ENCODE results near the gene CPN2. TPM values are rescaled to one million over a fixed set of nuclear protein-coding genes. Genes with fewer than 3 reads are reported as not detected.

Gene CPN2
- total and polyA plus RNA-seq, 9 donors: 0.04 to 0.21 (median 0.07) TPM; not detected in 3

- Histone ChIP-seq H3K4me1 (ENCODE audit: control insufficient read depth, insufficient read depth, low read length) (peaks cover 17% of the 10 kb centered on the region), H3K9me3 (replicated peaks; ENCODE audit: control insufficient read depth, low read depth, low read length) (no peaks in the 10 kb centered on the region), H3K27me3 (ENCODE audit: control insufficient read depth, insufficient read depth, low read length) (peaks cover 32% of the 10 kb centered on the region), H3K27ac (ENCODE audit: low read length) (no peak overlapping the region), H3K4me3 (ENCODE audit: low read length) (no peak overlapping the region), H3K36me3 (ENCODE audit: control insufficient read depth, insufficient read depth, low read length) (no peaks in the 10 kb centered on the region)
- DNase-seq: no peak
- 93% methylated on average over 18 of the region's 18 CpGs for WGBS (ENCODE audit: insufficient coverage)
Measured at GRCh38 chr3:194360568-194360967, 9.4 kb upstream of the CPN2 start.

GRCh38 chr3:194357681-194358080 lies 6.6 kb upstream of the CPN2 start:
- no peak for DNase-seq
- Histone ChIP-seq H3K9me3 (replicated peaks; ENCODE audit: control insufficient read depth, low read depth, low read length) (no peaks in the 10 kb centered on the region), H3K4me3 (ENCODE audit: low read length) (no peak overlapping the region), H3K4me1 (ENCODE audit: control insufficient read depth, insufficient read depth, low read length) (no peaks in the 10 kb centered on the region), H3K36me3 (ENCODE audit: control insufficient read depth, insufficient read depth, low read length) (no peaks in the 10 kb centered on the region), H3K27ac (ENCODE audit: low read length) (no peak overlapping the region), H3K27me3 (ENCODE audit: control insufficient read depth, insufficient read depth, low read length) (peaks cover 35% of the 10 kb centered on the region)
- 73% methylated on average over 4 of the region's 11 CpGs for WGBS (ENCODE audit: insufficient coverage)

DNA sequence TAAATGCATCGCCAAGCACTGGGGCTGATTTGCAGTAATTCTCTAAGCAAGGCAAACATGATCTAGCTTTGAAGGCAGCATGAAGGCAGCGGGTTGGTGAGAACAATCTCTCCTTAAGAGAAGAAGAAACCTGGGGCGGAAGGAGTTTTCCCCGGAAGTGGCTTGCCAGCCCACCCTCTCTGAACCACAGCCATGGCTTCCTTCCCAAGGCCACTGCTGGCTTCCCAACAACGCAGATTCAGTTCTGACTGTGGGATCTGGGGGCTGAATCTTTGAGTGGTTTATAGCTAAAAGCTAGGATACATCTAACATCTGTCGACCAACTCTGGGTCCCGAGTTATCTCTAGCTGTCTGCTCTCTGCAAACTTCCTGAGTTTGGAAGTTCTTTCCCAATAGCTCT lies 4.3 kb upstream of the CPN2 start:
- no peak for DNase-seq
- Histone ChIP-seq H3K4me3 (ENCODE audit: low read length) (no peak overlapping the region), H3K9me3 (replicated peaks; ENCODE audit: control insufficient read depth, low read depth, low read length) (no peaks in the 10 kb centered on the region), H3K27me3 (ENCODE audit: control insufficient read depth, insufficient read depth, low read length) (peaks cover 28% of the 10 kb centered on the region), H3K27ac (ENCODE audit: low read length) (no peak overlapping the region), H3K36me3 (ENCODE audit: control insufficient read depth, insufficient read depth, low read length) (no peaks in the 10 kb centered on the region), H3K4me1 (ENCODE audit: control insufficient read depth, insufficient read depth, low read length) (no peaks in the 10 kb centered on the region)
- 61% methylated on average over 3 of the region's 7 CpGs for WGBS (ENCODE audit: insufficient coverage)

- 65% methylated on average over 2 of the region's 2 CpGs for WGBS (ENCODE audit: insufficient coverage)
- Histone ChIP-seq H3K4me1 (ENCODE audit: control insufficient read depth, insufficient read depth, low read length) (no peaks in the 10 kb centered on the region), H3K27me3 (ENCODE audit: control insufficient read depth, insufficient read depth, low read length) (peaks cover 21% of the 10 kb centered on the region), H3K9me3 (replicated peaks; ENCODE audit: control insufficient read depth, low read depth, low read length) (no peaks in the 10 kb centered on the region), H3K36me3 (ENCODE audit: control insufficient read depth, insufficient read depth, low read length) (no peaks in the 10 kb centered on the region), H3K27ac (ENCODE audit: low read length) (no peak overlapping the region), H3K4me3 (ENCODE audit: low read length) (no peak overlapping the region)
- no peak for DNase-seq
Measured at GRCh38 chr3:194354315-194354714, 3.2 kb upstream of the CPN2 start.

DNA sequence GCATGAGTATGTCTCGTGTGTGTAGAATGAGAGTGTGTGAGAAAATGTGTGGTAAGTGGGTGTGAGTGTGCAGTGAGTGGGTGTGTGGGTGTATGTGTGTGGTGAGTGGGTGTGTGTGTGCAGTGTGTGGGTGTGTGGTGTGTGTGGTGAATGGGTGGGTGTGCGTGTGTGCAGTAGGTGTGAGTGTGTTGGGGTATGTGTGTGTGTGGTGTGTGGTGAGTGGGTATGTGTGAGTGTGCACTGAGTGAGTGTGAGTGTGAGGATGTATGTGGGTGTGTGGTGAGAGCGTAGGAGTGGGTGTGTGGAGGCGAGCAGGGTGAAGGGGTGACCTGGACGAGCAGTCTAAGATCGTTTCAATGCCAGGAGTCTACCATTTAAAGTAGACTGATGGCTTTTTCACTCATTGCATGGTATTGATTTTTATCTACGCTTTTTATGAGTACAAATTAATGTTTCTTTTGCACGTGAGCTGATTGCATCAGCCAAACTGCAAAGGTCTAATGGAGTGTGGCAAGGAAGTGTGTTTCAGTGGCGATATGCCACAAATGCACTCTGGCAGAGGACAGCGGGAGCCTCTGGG lies 1.6 kb upstream of the CPN2 start:
- no peaks in the 10 kb centered on the region for H3K4me1 ChIP-seq (ENCODE audit: control insufficient read depth, insufficient read depth, low read length)
- no peak overlapping the region for H3K27ac ChIP-seq (ENCODE audit: low read length)
- H3K9me3 ChIP-seq (replicated peaks; ENCODE audit: control insufficient read depth, low read depth, low read length): no peaks in the 10 kb centered on the region
- WGBS (ENCODE audit: insufficient coverage): 95% methylated on average over 6 of the region's 10 CpGs
- H3K27me3 ChIP-seq (ENCODE audit: control insufficient read depth, insufficient read depth, low read length): peaks cover 18% of the 10 kb centered on the region
- no peak for DNase-seq
- no peak overlapping the region for H3K4me3 ChIP-seq (ENCODE audit: low read length)
- H3K36me3 ChIP-seq (ENCODE audit: control insufficient read depth, insufficient read depth, low read length): no peaks in the 10 kb centered on the region

DNA sequence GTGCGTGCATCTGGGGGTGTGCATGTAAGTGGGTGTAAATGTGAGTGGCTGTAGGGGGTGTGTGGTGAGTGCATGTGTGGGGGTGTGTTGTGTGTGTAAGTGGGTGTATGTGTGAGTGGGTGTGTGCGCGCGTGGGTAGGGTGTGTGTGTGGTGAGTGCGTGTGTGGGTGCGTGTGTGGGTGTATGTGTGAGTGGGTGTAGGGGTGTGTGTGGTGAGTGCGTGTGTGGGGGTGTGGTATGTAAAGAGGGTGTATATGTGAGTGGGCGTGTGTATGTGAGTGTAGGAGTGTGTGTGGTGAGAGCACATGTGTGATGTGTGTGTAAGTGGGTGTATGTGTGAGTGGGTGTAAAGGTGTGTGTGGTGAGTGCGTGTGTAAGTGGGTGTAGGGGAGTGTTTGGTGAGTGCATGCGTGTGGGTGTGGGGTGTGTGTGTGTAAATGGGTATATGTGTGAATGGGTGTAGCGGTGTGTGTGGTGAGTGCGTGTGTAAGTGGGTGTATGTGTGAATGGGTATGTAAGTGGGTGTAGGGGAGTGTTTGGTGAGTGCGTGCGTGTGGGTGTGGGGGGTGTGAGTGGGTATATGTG lies 916 bp upstream of the CPN2 start:
- 98% methylated on average over 14 of the region's 14 CpGs for WGBS (ENCODE audit: insufficient coverage)
- H3K27ac ChIP-seq (ENCODE audit: low read length): no peak overlapping the region

DNA sequence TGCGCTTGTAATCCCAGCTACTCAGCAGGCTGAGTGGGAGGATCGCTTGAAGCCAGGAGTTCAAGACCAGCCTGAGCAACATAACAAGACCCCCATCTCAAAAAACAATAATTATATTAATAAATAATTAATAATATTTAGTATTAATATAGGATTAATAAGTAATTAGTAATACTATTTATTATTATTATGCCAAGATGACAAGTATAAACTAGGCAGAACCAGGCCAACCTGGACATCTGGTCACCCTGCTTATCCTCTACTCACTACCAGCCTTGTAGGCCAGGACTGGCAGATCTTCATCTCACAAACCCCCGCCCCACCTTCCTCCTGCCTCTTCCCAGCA lies 429 bp downstream of the CPN2 start:
- Histone ChIP-seq H3K9me3 (replicated peaks; ENCODE audit: control insufficient read depth, low read depth, low read length) (no peaks in the 10 kb centered on the region), H3K4me3 (ENCODE audit: low read length) (no peak overlapping the region), H3K36me3 (ENCODE audit: control insufficient read depth, insufficient read depth, low read length) (no peaks in the 10 kb centered on the region), H3K27ac (ENCODE audit: low read length) (no peak overlapping the region), H3K27me3 (ENCODE audit: control insufficient read depth, insufficient read depth, low read length) (peaks cover 7% of the 10 kb centered on the region), H3K4me1 (ENCODE audit: control insufficient read depth, insufficient read depth, low read length) (no peaks in the 10 kb centered on the region)
- no peak for DNase-seq
- WGBS (ENCODE audit: insufficient coverage): 86% methylated on average over 1 of the region's 3 CpGs

More for the DNA sequence above, 916 bp upstream of the CPN2 start:
- Histone ChIP-seq H3K27me3 (ENCODE audit: control insufficient read depth, insufficient read depth, low read length) (peaks cover 12% of the 10 kb centered on the region), H3K4me1 (ENCODE audit: control insufficient read depth, insufficient read depth, low read length) (no peaks in the 10 kb centered on the region), H3K4me3 (ENCODE audit: low read length) (no peak overlapping the region), H3K9me3 (replicated peaks; ENCODE audit: control insufficient read depth, low read depth, low read length) (no peaks in the 10 kb centered on the region), H3K36me3 (ENCODE audit: control insufficient read depth, insufficient read depth, low read length) (no peaks in the 10 kb centered on the region)
- no peak for DNase-seq

GRCh38 chr3:194348354-194348753 lies 2.8 kb downstream of the CPN2 start:
- no peak for DNase-seq
- no peak overlapping the region for H3K4me3 ChIP-seq (ENCODE audit: low read length)
- H3K9me3 ChIP-seq (replicated peaks; ENCODE audit: control insufficient read depth, low read depth, low read length): no peaks in the 10 kb centered on the region
- H3K27ac ChIP-seq (ENCODE audit: low read length): no peak overlapping the region
- 100% methylated on average over 1 of the region's 6 CpGs for WGBS (ENCODE audit: insufficient coverage)
- no peaks in the 10 kb centered on the region for H3K4me1 ChIP-seq (ENCODE audit: control insufficient read depth, insufficient read depth, low read length)
- H3K27me3 ChIP-seq (ENCODE audit: control insufficient read depth, insufficient read depth, low read length): peaks cover 9% of the 10 kb centered on the region
- H3K36me3 ChIP-seq (ENCODE audit: control insufficient read depth, insufficient read depth, low read length): no peaks in the 10 kb centered on the region

DNA sequence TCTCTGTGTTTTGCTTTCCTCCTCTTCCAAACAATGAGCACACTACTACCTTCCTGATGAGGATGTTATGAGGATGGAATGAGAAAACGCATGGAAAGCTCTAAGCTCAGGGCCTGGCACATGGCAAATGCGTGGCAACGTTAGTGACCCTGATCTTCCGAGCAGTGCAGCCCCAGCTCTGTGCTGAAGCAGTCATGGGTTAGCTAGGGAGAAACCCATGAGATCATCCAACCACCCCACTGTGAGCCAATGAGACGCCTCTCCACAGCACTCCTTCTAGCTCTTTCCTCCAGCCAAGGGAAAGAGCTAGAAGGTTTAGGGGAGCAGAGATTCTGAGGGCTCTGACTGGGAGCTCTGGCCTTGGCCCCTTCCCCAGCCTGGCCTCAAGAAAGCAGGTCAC lies 4.5 kb downstream of the CPN2 start:
- peaks cover 19% of the 10 kb centered on the region for H3K27me3 ChIP-seq (ENCODE audit: control insufficient read depth, insufficient read depth, low read length)
- no peak overlapping the region for H3K4me3 ChIP-seq (ENCODE audit: low read length)
- no peaks in the 10 kb centered on the region for H3K9me3 ChIP-seq (replicated peaks; ENCODE audit: control insufficient read depth, low read depth, low read length)
- DNase-seq: no peak
- no peaks in the 10 kb centered on the region for H3K36me3 ChIP-seq (ENCODE audit: control insufficient read depth, insufficient read depth, low read length)
- no peaks in the 10 kb centered on the region for H3K4me1 ChIP-seq (ENCODE audit: control insufficient read depth, insufficient read depth, low read length)
- no peak overlapping the region for H3K27ac ChIP-seq (ENCODE audit: low read length)
- 60% methylated on average over 1 of the region's 5 CpGs for WGBS (ENCODE audit: insufficient coverage)

GRCh38 chr3:194346035-194346434 lies 5.1 kb downstream of the CPN2 start:
- peaks cover 19% of the 10 kb centered on the region for H3K27me3 ChIP-seq (ENCODE audit: control insufficient read depth, insufficient read depth, low read length)
- no peak overlapping the region for H3K4me3 ChIP-seq (ENCODE audit: low read length)
- no peaks in the 10 kb centered on the region for H3K4me1 ChIP-seq (ENCODE audit: control insufficient read depth, insufficient read depth, low read length)
- WGBS (ENCODE audit: insufficient coverage): 88% methylated on average over 9 of the region's 9 CpGs
- H3K36me3 ChIP-seq (ENCODE audit: control insufficient read depth, insufficient read depth, low read length): no peaks in the 10 kb centered on the region
- no peaks in the 10 kb centered on the region for H3K9me3 ChIP-seq (replicated peaks; ENCODE audit: control insufficient read depth, low read depth, low read length)
- no peak overlapping the region for H3K27ac ChIP-seq (ENCODE audit: low read length)
- no peak for DNase-seq

DNA sequence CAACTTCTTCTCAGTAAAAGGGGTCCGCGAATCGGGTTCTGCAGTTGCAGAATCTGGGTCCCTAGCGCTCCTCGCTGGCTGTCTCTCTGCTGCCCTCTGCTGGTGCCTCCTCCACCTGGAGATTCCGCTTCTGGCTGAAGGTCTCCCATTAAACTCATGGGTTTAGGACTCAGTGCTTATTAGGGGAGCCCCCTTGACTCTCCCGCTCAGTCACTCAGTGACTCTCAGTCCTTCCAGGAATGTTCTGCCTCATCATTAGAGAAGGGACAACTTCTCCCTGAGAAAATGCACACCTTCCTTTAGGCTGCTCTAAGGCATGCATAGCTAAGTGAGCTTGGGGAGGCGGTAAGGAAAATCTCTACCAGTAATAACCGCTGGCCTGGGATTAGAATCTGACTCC lies 7.1 kb downstream of the CPN2 start:
- H3K36me3 ChIP-seq (ENCODE audit: control insufficient read depth, insufficient read depth, low read length): no peaks in the 10 kb centered on the region
- 36% methylated on average over 8 of the region's 9 CpGs for WGBS (ENCODE audit: insufficient coverage)
- peak; percentile 70 for DNase-seq

More for the DNA sequence above, 7.1 kb downstream of the CPN2 start:
- Histone ChIP-seq H3K4me3 (ENCODE audit: low read length) (no peak overlapping the region), H3K27me3 (ENCODE audit: control insufficient read depth, insufficient read depth, low read length) (peaks cover 24% of the 10 kb centered on the region), H3K27ac (ENCODE audit: low read length) (no peak overlapping the region), H3K9me3 (replicated peaks; ENCODE audit: control insufficient read depth, low read depth, low read length) (no peaks in the 10 kb centered on the region), H3K4me1 (ENCODE audit: control insufficient read depth, insufficient read depth, low read length) (no peaks in the 10 kb centered on the region)

All from muscle of leg (tissue), 11 donors.